Stimulated activated CD8-positive, alpha-beta memory T cell treated with anti-CD3 and anti-CD28 coated beads, Interleukin-7, amount 100 ng/mL, for 48 hours (primary cell): ENCODE results near the gene ATCAY.
"Not testable (repeated sequence)": the region's sequence is repeated elsewhere in the genome, so short reads cannot be mapped to it uniquely, and the experiment has no call there.

Source experiments
- DNase-seq, 2 donors: peaks; one replicate each; pipeline ENCODE4 v3.0.0-alpha.2; 2020; ENCODE audit warnings: low read depth in 1 of 2; ENCODE audit errors: extremely low read depth in 1 of 2

Gene ATCAY

DNA sequence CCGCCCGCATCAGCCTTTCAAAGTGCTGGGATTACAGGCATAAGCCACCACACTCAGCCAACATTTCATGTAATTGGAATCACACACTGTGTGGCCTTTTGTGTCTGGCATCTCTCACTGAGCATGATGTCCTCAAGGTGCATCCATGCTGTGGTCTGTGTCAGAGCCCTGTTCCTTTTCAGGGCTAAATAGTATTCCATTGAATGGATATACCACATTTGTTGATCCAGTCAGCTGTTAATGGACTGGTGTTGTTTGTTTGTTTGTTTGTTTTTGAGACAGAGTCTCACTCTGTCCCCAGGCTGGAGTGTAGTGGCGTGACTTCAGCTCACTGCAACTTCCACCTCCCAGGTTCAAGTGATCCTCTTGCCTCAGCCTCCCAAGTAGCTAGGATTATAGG lies 17.9 kb downstream of the ATCAY start:
- DNase-seq = no peak

DNA sequence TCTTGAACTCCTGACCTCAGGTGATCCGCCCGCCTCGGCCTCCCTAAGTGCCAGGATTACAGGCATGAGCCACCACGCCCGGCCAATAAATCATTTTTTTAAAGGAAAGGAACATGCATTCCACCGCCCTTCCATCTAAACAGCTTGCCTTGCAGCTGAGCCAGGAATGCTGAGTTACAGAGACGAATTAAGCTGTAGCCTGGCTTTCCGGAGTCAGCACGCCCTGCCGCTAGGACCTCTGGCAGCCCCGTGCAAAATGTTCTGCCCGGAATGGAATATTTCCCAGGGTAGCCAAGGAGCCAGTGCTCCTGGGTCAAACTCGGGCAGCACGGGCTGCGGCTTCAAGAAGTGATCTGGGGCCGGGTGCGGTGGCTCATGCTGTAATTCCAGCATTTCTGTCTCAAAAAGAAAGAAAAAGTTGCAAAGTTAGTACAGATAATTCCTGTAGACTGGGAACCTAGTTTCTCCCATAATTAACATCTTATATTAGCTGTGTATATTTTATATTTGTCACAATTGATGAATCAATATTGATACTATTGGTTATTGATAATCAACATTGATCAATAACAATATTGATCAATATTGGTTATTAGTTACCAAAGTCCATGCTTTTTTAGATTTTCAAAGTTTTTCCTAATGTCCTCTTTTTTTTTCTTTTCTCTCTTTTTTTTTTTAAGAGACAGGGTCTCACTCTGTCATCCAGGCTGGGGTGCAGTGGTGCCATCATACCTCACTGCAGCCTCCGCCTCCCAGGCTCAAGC lies 19.2 kb downstream of the ATCAY start:
- DNase-seq = no peak

DNA sequence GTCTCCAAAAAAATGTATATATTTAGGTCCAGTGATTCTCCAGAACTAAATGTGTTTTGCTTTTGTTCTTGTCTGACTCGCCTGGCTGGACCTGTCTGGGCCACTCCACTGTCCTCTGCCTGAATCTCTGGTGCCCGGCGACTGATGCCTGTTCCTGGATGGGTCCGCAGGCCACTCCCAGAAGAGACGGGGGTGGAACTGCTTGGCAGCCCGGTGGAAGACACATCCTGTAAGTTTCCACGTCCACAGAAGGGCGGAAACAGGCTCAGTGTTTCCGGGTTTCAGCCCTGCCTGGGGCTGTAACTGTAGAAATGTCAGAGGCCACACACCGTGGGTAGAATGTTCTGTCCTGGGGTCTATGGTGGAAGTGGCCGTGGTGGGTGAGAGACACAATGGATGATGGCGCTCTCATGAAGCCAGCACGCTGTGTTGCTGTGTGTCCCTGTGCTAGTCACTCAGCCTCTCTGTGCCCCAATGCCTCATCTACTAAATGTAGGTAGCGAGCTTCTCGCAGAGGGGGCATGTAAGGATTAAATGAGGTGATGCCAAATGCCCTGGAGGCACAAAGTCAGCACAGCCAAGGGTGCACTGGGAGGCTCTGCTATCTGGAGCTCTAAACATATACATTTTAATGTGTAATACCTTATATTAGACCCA lies 22.0 kb downstream of the ATCAY start:
- DNase-seq = no peak

DNA sequence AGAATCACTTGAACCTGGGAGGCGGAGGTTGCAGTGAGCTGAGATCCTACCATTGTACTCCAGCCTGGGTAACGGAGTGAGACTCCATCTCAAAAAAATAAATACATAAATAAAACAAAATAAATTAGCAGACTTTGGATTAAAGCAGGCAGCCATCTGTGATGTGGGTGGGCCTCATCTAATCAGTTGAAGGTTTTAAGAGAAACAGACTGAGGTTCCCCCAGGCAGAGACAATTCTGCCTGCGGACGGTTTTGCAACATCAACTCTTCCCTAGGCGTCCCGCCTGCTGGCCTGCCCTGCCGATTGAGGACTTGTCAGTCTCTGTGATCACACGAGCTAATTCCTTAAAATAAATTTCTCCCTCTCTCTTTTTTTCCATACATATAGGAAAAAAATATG lies 23.7 kb downstream of the ATCAY start:
- no peak for DNase-seq

DNA sequence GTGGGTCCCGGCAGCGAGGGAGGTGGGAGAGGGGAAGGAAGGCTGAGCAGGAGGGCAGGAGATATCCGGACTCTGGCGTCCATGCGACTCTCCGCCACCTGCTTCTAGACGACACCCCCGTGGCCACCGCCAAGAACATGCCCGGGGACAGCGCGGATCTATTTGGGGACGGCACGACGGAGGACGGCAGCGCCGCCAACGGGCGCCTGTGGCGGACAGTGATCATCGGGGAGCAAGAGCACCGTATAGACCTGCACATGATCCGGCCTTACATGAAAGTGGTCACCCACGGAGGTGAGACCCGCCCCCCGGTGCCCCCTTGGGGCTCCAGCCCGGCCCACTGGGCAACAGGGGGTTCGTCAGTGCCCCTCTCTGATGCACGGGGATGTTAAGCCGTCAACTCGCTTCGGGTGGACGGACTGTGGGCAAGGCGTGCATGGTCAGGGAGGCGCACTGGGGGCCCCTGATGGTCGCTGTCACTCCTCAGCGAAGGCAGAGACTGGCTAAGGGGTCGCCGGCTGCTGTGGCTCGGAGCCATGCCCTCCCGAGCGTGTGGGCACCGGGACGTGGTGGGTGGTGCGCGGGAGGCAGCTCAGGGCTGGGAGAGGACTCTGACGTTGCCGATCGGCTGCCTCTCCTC lies 27.3 kb downstream of the ATCAY start:
- no peak for DNase-seq

DNA sequence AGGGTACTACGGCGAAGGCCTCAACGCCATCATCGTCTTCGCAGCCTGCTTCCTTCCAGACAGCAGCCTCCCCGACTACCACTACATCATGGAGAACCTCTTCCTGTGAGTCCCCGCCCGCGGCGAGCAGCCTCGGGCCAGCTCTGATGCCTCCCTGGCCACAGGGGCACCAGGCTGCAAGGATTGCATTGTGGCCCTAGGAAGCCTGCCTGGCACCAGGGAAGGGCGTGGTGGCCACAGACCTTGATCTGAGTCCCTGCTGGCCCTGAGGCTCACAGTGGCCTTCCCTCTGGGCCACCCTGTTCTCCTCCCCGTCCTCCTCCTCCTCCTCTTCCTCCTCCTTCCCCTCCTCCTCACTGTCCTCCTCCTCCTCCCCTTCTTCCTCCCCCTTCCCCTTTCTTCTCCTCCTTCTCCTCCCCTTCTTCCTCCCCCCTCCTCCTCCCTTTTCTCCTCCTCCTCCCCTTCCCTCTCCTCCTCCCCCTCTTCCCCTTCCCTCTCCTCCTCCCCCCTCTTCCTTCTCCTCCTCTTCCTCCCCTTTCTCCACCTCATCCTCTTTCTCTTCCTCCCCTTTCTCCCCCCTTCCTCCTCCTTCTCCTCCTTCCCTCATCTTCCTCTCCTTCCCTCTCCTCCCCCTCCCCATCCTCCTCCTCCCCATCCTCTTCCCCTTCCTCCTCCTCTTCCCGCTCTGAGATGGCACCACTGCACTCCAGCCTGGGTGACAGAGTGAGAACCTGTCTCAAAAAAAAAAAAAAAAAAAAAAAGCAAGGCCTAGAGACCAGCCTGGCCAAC lies 28.0 kb downstream of the ATCAY start:
- DNase-seq = no peak

DNA sequence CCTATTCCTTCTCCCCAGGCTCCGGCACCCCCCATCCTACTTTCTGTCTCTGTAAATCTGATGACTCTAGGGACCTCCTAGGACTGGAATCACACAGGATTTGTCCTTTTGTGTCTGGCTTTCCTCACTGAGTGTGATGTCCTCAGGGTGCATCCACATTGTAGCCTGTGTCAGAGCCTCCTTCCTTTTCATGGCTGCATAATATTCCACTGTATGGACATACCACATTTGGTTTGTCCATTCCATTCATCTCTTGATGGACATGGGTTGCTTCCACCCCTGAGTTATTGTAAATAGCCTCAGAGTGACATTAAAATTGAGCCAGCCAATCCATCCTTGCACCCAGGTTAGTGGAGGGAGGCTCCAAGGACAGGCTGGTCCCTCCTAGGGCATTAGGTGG lies 29.6 kb downstream of the ATCAY start:
- no peak for DNase-seq

DNA sequence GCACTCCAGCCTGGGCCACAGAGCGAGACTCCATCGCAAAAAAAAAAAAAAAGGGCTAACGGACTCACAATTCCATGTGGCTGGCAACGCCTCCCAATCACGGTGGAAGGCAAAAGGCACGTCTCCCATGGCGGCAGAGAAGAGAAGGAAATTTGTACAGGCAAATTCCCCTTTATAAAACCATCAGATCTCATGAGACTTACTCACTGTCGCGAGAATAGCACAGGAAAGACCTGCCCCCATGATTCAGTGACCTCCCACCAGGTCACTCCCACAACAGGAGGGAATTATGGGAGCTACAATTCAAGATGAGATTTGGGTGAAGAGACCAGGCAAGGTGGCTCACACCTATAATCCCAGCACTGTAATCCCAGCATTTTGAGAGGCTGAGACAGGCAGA lies 33.7 kb downstream of the ATCAY start:
- no peak for DNase-seq

DNA sequence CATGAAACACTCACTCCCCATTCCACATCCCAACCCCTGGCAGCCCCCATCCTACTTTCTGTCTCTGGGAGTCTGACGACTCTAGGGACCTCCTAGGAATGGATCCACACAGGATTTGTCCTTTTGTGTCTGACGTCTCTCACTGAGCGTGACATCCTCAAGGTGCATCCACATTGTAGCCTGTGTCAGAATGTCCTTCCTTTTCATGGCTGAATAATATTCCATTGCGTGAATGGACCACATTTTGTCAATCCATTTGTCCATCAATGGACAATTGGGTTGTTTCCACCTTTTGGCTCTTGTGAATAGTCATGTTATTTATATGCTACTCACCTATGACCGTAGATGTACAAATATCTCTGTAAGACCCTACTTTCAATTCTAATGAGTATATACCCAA lies 35.5 kb downstream of the ATCAY start:
- DNase-seq = no peak

DNA sequence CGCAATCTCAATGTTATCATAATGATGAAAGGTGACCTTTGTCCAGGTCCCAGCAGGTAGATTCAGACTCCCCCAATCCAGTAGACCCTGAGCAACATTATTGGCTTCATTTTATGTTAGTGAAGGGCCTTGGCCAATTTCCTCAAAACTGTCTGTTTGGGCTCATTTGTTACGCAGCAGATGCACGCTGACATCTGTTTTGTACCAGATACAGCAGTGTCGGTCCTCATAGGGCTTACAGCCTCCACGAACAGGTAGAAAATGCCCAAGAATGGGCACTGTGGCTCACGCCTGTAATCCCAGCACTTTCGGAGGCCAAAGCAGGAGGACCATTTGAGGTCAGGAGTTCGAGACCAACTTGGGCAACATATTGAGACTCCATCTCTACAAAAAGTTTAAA lies 39.3 kb downstream of the ATCAY start:
- DNase-seq = no peak

DNA sequence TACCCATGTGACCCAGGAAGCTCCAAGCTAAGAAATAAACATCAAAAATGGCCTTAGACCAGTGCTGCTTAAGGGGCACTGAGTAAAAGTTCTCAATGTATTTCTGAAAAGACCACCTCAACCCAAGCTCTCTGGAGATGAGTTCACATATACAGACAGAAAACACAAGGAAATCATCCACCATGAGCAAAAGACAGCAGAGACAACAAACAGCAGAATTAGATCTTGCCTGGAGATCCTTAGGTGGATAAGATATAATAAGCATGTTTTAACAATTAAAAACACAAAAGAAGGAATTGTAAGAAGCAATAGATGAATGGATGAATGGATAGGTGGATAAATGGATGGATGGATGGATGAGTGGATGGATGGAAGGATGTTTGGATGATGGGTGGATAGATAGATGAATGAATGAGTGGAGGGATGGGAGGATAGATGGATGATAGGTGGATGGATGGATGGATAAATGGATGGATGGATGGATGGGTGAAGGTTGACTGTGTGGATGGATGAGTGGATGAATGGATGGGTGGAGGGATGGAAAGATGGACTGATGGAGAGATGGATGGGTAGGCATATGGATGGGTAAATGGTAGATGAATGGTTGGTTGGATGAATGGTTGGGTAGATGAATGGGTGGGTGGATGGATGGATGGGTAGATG lies 42.7 kb downstream of the ATCAY start:
- no peak for DNase-seq

DNA sequence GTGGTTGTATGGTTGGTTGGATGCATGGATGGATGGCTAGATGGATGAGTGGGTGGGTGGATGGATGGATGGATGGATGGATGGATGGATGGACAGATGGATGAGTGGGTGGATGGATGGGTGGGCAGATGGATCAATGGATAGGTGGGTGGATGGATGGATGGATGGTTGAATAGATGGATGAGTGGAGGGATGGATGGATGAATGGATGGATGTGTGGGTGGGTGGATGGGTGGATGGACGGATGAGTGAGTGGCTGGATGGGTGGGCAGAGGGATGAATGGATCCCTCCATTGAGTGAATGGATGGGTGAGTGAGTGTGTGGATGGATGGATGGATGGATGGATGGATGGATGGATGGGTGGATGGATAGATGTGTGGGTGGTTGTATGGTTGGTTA lies 43.4 kb downstream of the ATCAY start:
- no peak for DNase-seq

DNA sequence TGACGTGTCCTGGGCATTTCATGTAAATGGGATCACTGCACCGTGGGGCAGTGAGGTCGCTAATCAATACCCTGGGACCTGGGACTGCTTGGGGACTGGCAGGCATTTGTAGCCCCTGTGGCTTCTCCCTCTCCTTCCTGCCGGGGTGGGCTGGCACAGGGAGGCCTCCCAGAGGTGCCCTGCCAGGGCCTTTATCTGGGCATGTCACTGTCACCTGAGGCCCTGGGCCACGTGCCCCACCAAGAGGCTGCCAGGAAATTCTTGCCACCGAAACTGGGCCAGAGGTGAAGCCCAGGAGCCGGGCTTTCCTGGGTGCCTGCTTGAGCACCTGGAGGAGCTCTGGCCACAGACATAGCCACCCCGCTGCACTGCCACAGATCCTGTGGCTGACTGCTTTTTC lies 50.6 kb downstream of the ATCAY start:
- no peak for DNase-seq

DNA sequence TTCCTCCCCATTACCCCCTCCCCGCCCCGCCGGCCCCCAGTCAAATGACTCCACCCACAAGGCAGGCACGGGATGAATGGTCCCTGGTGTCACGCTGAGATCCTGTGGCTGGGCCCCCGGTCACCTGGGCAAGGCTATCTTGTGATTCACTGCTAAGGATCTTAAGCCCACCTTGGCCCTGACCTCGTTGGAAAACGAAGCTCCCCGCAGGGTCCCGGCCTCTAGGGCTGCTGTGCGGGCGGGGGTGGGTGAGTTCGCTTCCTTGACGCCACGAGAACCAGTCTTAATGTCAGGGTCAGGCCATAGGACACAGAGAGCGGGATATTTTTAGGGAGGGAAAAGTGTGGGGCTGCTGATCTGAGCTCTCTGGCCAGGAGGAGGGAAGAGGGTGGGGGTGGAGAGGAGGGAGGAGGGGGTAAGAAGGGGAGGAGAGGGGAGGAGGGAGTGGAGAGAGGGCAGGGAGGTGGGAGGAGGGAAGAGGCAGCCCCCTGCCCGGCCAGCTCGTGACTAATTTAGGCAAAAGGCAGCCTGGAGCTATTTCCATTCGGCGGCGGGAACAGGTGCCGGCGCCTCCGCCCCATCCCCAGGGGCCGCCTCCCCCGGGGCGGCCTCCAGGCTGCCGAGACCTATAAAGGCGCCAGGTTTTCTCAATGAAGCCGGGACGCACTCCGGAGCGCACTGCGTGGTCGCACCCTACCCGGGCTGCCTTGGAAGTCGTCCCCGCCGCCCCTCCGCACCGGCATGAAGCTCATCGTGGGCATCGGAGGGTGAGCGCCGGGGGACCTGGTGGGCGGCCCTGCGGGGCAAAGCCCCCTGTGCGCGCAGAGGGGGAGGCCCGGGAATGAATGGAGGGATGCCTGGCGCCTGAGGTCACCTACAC lies 52.7 kb downstream of the ATCAY start, which contains the start of gene NMRK2:
TSS of gene NMRK2 (plus strand) at position 139 of the 880 bp plus-strand sequence. CDS start at position 742, 603 bp downstream.
- no peak for DNase-seq

DNA sequence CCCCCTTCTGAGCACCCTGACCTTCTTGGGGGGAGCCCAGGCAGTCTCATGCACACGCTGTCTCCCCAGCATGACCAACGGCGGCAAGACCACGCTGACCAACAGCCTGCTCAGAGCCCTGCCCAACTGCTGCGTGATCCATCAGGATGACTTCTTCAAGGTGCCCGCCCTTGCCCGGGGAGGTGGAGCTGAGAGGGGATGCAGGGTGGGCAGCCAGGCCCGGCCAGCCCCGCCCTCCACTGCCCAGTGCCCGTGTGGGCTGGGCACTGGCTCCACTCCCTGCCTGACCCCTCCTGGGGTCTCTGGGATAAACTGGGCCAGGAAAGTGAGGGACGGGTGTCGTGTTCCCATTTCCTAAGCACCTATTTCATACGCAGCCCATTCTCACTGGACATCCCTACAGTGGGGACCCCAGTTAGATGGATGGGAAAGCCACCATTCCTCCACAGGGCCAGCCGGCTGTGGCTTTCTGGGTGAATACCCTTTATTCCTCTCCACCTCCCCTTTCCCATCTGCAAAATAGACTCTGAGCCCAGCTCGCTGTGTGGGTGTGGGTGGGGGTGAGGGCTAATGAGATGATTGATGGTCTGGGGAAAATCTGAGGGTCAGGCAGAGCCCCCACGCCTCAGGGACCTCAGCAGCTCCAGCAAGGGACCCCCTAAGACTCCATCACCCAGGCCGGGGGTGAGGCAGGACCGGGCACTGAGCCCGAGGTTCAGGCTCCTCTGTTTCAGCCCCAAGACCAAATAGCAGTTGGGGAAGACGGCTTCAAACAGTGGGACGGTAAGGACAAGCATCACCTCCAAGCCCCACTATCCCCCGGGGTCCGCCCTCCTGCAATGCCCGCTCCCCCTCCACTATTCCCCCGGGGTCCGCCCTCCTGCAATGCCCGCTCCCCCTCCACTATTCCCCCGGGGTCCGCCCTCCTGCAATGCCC lies 56.3 kb downstream of the ATCAY start:
- no peak for DNase-seq

DNA sequence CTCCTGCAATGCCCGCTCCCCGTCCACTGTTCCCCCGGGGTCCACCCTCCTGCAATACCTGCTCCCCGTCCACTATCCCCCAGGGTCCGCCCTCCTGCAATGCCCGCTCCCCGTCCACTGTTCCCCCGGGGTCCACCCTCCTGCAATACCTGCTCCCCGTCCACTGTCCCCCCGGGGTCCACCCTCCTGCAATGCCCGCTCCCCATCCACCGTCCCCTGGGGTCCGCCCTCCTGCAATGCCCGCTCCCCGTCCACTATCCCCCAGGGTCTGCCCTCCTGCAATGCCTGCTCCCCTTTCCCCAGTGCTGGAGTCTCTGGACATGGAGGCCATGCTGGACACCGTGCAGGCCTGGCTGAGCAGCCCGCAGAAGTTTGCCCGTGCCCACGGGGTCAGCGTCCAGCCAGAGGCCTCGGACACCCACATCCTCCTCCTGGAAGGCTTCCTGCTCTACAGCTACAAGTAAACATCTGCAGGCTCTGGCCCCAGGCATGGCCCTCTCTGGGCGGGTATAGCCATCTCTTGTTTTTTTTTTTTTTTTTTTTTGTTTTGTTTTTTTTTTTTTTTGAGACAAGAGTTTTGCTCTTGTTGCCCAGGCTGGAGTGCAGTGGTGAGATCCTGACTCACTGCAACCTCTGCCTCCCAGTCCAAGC lies 57.9 kb downstream of the ATCAY start:
- DNase-seq = not testable (repeated sequence)

DNA sequence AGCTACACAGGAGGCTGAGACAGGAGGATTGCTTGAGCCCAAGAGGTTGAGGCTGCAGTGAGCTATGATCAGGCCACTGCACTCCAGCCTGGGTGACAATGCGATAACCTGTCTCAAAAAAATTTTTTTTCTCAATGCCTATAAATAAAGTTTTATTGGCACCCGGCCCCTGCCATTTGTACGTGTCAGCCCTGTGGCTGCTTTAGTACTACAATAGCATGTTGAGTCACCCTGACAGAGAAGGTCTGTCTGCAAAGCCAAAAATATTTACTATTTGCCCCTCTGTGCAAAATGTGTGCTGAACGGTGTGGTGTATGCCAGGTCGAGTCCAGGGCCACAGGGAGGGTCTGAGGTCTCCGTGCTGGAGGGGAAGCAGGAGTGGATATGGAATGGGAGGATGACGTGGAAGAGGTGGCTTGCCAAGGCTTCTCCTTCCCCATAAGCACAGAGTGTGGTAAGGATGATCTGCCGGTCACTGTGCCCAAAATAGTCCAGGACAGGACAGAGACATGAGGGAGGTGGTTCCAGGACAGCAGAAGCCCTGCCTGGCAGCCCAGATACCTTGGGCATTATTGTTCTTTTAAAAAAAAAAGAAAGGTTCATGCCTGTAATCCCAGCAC lies 62.4 kb downstream of the ATCAY start:
- DNase-seq = no peak
